CD4-positive, alpha-beta T cell (primary cell): Measurements from ENCODE around the gene SEMA4D. TPM values are rescaled to one million over a fixed set of nuclear protein-coding genes. Genes with fewer than 3 reads are reported as not detected.

Source experiments
- ATAC-seq: fragments of 200-7000 bp; cut with Tn5 transposase; one replicate; pipeline ENCODE4 v1.10.0; 2022; ENCODE audit warnings: mild to moderate bottlenecking; ENCODE audit not compliant: poor library complexity
- CTCF ChIA-PET: fragments of 350-600 bp; sonication (Branson Sonifier 250); formaldehyde crosslinking; loops from one replicate; lab custom pipeline; 2021; ENCODE audit warnings: antibody characterized with exemption, inconsistent platforms; lab: Charles Lee
- POLR2A ChIA-PET: fragments of 350-600 bp; sonication (Branson Sonifier 250); formaldehyde crosslinking; loops from one replicate; lab custom pipeline; 2021; ENCODE audit warnings: antibody characterized with exemption, inconsistent platforms; lab: Charles Lee
- DNase-seq, 14 experiments: peaks; one replicate each; pipeline ENCODE4 v3.0.0-alpha.2; 2013 to 2020; ENCODE audit warnings: mixed read lengths in 2 of 14
- H3K27ac ChIP-seq, 2 donors: one replicate each; pipeline versions ENCODE4 v1.5.1 to v1.7.0; 2013; ENCODE audit warnings: low read length in 2 of 2, low read depth in 1 of 2, mild to moderate bottlenecking in 1 of 2
- H3K27me3 ChIP-seq, 2 experiments: 1 replicate in 1 of 2; 2 replicates in 1 of 2; pipeline versions ENCODE4 v1.6.1 to v1.7.0; 2013; ENCODE audit warnings: low read length in 2 of 2, control low read depth in 1 of 2, mild to moderate bottlenecking in 1 of 2, moderate library complexity in 1 of 2; ENCODE audit not compliant: insufficient read depth in 2 of 2, control insufficient read depth in 1 of 2
- H3K36me3 ChIP-seq: one replicate; pipeline ENCODE4 v1.6.1; 2013; ENCODE audit warnings: low read length, control low read depth; ENCODE audit not compliant: insufficient read depth
- H3K4me1 ChIP-seq: one replicate; pipeline ENCODE4 v1.6.1; 2013; ENCODE audit warnings: low read length, control low read depth; ENCODE audit not compliant: insufficient read depth
- H3K4me3 ChIP-seq: one replicate; pipeline ENCODE4 v1.5.1; 2013; ENCODE audit warnings: mild to moderate bottlenecking, low read length, moderate library complexity
- H3K9me3 ChIP-seq, 2 experiments: 1 replicate in 1 of 2; 2 replicates in 1 of 2; pipeline versions ENCODE4 v1.6.1 to v1.7.0; 2013; ENCODE audit warnings: low read length in 2 of 2, mild to moderate bottlenecking in 2 of 2, control low read depth in 1 of 2, moderate library complexity in 1 of 2; ENCODE audit not compliant: control insufficient read depth in 1 of 2, insufficient read depth in 1 of 2
- H3K27ac Mint-ChIP-seq: one replicate; pipeline ENCODE4 v1.8.0; 2020; ENCODE audit warnings: mixed read lengths
- H3K27me3 Mint-ChIP-seq: one replicate; pipeline ENCODE4 v1.8.0; 2021; ENCODE audit warnings: mixed read lengths
- H3K36me3 Mint-ChIP-seq: one replicate; pipeline ENCODE4 v1.8.0; 2021; ENCODE audit warnings: low read depth, mixed read lengths
- H3K4me1 Mint-ChIP-seq: one replicate; pipeline ENCODE4 v1.8.0; 2021; ENCODE audit warnings: low read depth, mixed read lengths
- H3K4me3 Mint-ChIP-seq: one replicate; pipeline ENCODE4 v1.8.0; 2020; ENCODE audit warnings: mild to moderate bottlenecking, mixed read lengths
- H3K9me3 Mint-ChIP-seq: one replicate; pipeline ENCODE4 v1.8.0; 2020; ENCODE audit warnings: mixed read lengths
- CTCF ChIP-seq: fragments of 200-600 bp; IDR thresholded peaks from one replicate; pipeline ENCODE4 v1.8.0; 2022; ENCODE audit warnings: antibody characterized with exemption, mild to moderate bottlenecking
- intact Hi-C, 2 experiments: fragments of 100-400 bp; cut with DNase I in 1 of 2; cut with micrococcal nuclease in 1 of 2; formaldehyde crosslinking; loops; one replicate each; pipeline versions ENCODE4 v1.15.1 to v1.9.0; 2023 to 2025; cut with DNase I, micrococcal nuclease
- total RNA-seq, 174 experiments: library from RNA in 2 of 174; stranded (reverse) in 2 of 174; gene quantifications; one replicate each; pipeline ENCODE4 v1.2.3 and lab custom pipeline; 2021 to 2026

SEMA4D gene
- total RNA-seq, 2 experiments from 2014 or later: 399 to 430 TPM

- Mint-ChIP-seq H3K36me3 (peaks cover 43% of the 10 kb centered on the region), H3K9me3 (no peaks in the 10 kb centered on the region), H3K4me1 (peaks cover 92% of the 10 kb centered on the region), H3K27me3 (no peaks in the 10 kb centered on the region), H3K27ac (peak overlapping the region; percentile 88), H3K4me3 (peak overlapping the region; percentile 100)
- intact Hi-C loops: loop anchor here (2.0 to 5.0 kb wide), 4 partner anchors 25 to 60 kb away; no protein-coding TSS in a partner anchor
- no peak for TF ChIP-seq CTCF
- no peak for ATAC-seq
- Histone ChIP-seq H3K27ac (peak overlapping the region; percentile 57 to 66), H3K4me3 (peak overlapping the region; percentile 83), H3K4me1 (peaks cover 85% of the 10 kb centered on the region), H3K36me3 (peaks cover 3% of the 10 kb centered on the region), H3K27me3 (no peaks in the 10 kb centered on the region), H3K9me3 (no peaks in the 10 kb centered on the region)
- peak in 5 of 14 experiments; percentile 24 to 71 (median 65) for DNase-seq
- ChIA-PET POLR2A (interaction anchor here (0.6 to 1.8 kb wide), 10 partner anchors 9 to 90 kb away, joined by 3 to 10 read pairs (median 3); no protein-coding TSS in a partner anchor), CTCF (interaction anchor here (0.7 to 1.7 kb wide), 3 partner anchors 41 to 68 kb away, joined by 3 to 7 read pairs (median 6); no protein-coding TSS in a partner anchor)
These were observed 503 bp downstream of the SEMA4D start for GRCh38 chr9:89497257-89497963.

DNA sequence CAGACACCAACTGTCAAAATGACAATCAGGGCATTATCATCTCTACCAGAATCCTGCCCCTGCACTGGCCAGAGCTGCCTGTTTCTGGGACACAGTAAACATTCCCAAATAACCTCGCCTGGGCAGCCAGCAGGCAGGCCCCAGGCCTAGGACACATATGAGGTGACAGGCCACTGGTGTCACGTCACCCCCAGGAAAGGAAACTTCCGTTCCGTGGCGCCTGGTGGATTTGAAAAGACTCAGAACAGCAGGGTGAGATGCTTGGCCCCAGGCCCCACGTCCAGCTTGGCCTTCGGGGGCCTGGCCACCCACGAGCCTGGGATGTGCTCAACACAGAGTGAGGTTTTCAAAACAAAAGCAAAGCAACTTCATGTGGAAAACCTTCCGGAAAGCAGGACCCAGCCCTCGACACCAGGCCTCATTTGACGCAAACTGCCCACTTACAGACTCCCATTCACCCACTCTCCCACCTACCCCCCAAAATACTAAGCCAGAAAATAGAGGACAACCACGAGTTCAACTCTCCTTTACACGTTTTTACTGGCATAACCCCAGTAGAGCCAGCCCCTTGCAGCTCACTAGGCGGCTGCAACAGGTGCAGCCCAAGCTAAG is 1.2 kb downstream of the SEMA4D start:
- H3K4me3 Mint-ChIP-seq: peak overlapping the region; percentile 100
- ATAC-seq (peak; percentile 50), DNase-seq (peak in 6 of 14 experiments; percentile 41 to 71 (median 58))
- H3K4me1 Mint-ChIP-seq: peaks cover 92% of the 10 kb centered on the region
- Histone ChIP-seq H3K4me1 (peaks cover 85% of the 10 kb centered on the region), H3K4me3 (peak overlapping the region; percentile 83), H3K27ac (peak overlapping the region; percentile 57 to 66), H3K27me3 (no peaks in the 10 kb centered on the region), H3K36me3 (peaks cover 3% of the 10 kb centered on the region), H3K9me3 (no peaks in the 10 kb centered on the region)
- no peaks in the 10 kb centered on the region for H3K9me3 Mint-ChIP-seq
- intact Hi-C loops: loop anchor here (2.0 to 5.0 kb wide), 4 partner anchors 26 to 59 kb away; no protein-coding TSS in a partner anchor
- no peak for TF ChIP-seq CTCF
- no peaks in the 10 kb centered on the region for H3K27me3 Mint-ChIP-seq
- peak overlapping the region; percentile 88 for H3K27ac Mint-ChIP-seq
- POLR2A ChIA-PET: interaction anchor here (0.6 to 1.8 kb wide), 10 partner anchors 10 to 90 kb away, joined by 3 to 10 read pairs (median 3); no protein-coding TSS in a partner anchor
- peaks cover 50% of the 10 kb centered on the region for H3K36me3 Mint-ChIP-seq
- CTCF ChIA-PET: interaction anchor here (0.7 to 1.7 kb wide), 3 partner anchors 40 to 68 kb away, joined by 3 to 7 read pairs (median 6); no protein-coding TSS in a partner anchor

GRCh38 chr9:89495824-89496560 is 1.9 kb downstream of the SEMA4D start:
- Mint-ChIP-seq H3K27ac (peak overlapping the region; percentile 88), H3K27me3 (no peaks in the 10 kb centered on the region), H3K9me3 (no peaks in the 10 kb centered on the region), H3K36me3 (peaks cover 53% of the 10 kb centered on the region), H3K4me1 (peaks cover 89% of the 10 kb centered on the region), H3K4me3 (peak overlapping the region; percentile 100)
- ATAC-seq: no peak
- no peak for DNase-seq
- ChIA-PET CTCF (interaction anchor here (0.9 to 1.7 kb wide), 3 partner anchors 19 to 67 kb away, joined by 3 to 6 read pairs (median 3); no protein-coding TSS in a partner anchor), POLR2A (interaction anchor here (0.9 to 1.8 kb wide), 7 partner anchors 9 to 65 kb away, joined by 3 to 10 read pairs (median 3); no protein-coding TSS in a partner anchor)
- peaks cover 3% of the 10 kb centered on the region for H3K36me3 ChIP-seq
- peaks cover 85% of the 10 kb centered on the region for H3K4me1 ChIP-seq
- H3K9me3 ChIP-seq: no peaks in the 10 kb centered on the region
- intact Hi-C loops: loop anchor here (2.0 to 5.0 kb wide), 5 partner anchors 19 to 59 kb away; no protein-coding TSS in a partner anchor
- no peaks in the 10 kb centered on the region for H3K27me3 ChIP-seq
- no peak for TF ChIP-seq CTCF
- H3K27ac ChIP-seq: peak overlapping the region; percentile 57 to 66
- peak overlapping the region; percentile 83 for H3K4me3 ChIP-seq
